Endothelial cell of umbilical vein (primary cell): Measurements from ENCODE around the gene NRARP. TPM values are rescaled to one million over a fixed set of nuclear protein-coding genes. Genes with fewer than 3 reads are reported as not detected.

ENCODE experiments used
- BruUV-seq: library from RNA; stranded (reverse); fragments of 400-500 nt; replicated peaks from 2 replicates; lab custom pipeline; 2021; lab: Mats Ljungman, UMichigan
- CTCF ChIA-PET: fragments of 300-600, 350-600 bp; sonication (Branson Sonifier 250); formaldehyde crosslinking; loops from one replicate; lab custom pipeline; 2021; ENCODE audit warnings: antibody characterized with exemption, inconsistent platforms; lab: Charles Lee
- POLR2A ChIA-PET: fragments of 300-600, 350-600 bp; sonication (Branson Sonifier 250); formaldehyde crosslinking; loops from one replicate; lab custom pipeline; 2021; ENCODE audit warnings: antibody characterized with exemption, inconsistent platforms; lab: Charles Lee
- DNase-seq: peaks from one replicate; pipeline ENCODE4 v3.0.0-alpha.2; 2011; ENCODE audit warnings: low read depth, low spot score
- FAIRE-seq: peaks from 2 replicates; lab custom pipeline; 2011; peaks lifted over from hg19 to GRCh38; lab: Jason Lieb, UNC
- H2AFZ ChIP-seq: 2 replicates; pipeline ENCODE4 v1.6.0; 2012; ENCODE audit warnings: low read depth, low read length, control low read depth, inconsistent platforms
- H3K27ac ChIP-seq: 2 replicates; pipeline ENCODE4 v1.5.1; 2011; ENCODE audit warnings: low read depth, mild to moderate bottlenecking, control low read depth, low read length, moderate library complexity; ENCODE audit not compliant: insufficient read depth
- H3K27me3 ChIP-seq, 2 experiments: 2 replicates each; pipeline versions ENCODE4 v1.6.0 to v1.6.1; 2011; ENCODE audit warnings: low read length in 2 of 2, mixed read lengths in 1 of 2; ENCODE audit not compliant: control insufficient read depth in 2 of 2, insufficient read depth in 2 of 2
- H3K36me3 ChIP-seq, 2 experiments: 2 replicates in 1 of 2; 3 replicates in 1 of 2; pipeline ENCODE4 v1.5.1; 2011; ENCODE audit warnings: low read length in 2 of 2, mild to moderate bottlenecking in 1 of 2, moderate library complexity in 1 of 2; ENCODE audit not compliant: control insufficient read depth in 2 of 2, insufficient read depth in 2 of 2; ENCODE audit errors: extremely low read depth in 1 of 2
- H3K4me1 ChIP-seq: 3 replicates; pipeline ENCODE4 v1.5.1; 2011; ENCODE audit warnings: mild to moderate bottlenecking, low read length; ENCODE audit not compliant: control insufficient read depth, insufficient read depth; ENCODE audit errors: extremely low read depth
- H3K4me2 ChIP-seq: 2 replicates; pipeline ENCODE4 v1.6.1; 2011; ENCODE audit warnings: low read length, control low read depth, mixed read lengths; ENCODE audit not compliant: insufficient read depth
- H3K4me3 ChIP-seq, 3 experiments: fragments of 200-600 bp in 1 of 3; sonication (generic), shearing (Covaris generic) in 1 of 3; replicated peaks in 1 of 3; 2 replicates each; pipeline ENCODE4 v1.5.1; 2011 to 2016; ENCODE audit warnings: control low read depth in 3 of 3, low read length in 3 of 3, mild to moderate bottlenecking in 2 of 3, inconsistent platforms in 1 of 3, low read depth in 1 of 3, moderate library complexity in 1 of 3; ENCODE audit not compliant: insufficient read depth in 1 of 3
- H3K79me2 ChIP-seq: 2 replicates; pipeline ENCODE4 v1.6.0; 2012; ENCODE audit warnings: low read length, inconsistent platforms; ENCODE audit not compliant: control insufficient read depth, insufficient read depth
- H3K9ac ChIP-seq: replicated peaks from 2 replicates; pipeline ENCODE3; 2011; ENCODE audit warnings: low read length, control low read depth; ENCODE audit not compliant: insufficient read depth; ENCODE audit errors: extremely low read depth
- H3K9me1 ChIP-seq: replicated peaks from 3 replicates; pipeline ENCODE4 v1.6.0; 2011; ENCODE audit warnings: mild to moderate bottlenecking, low read length; ENCODE audit not compliant: control insufficient read depth, insufficient read depth; ENCODE audit errors: extremely low read depth
- H3K9me3 ChIP-seq: replicated peaks from 2 replicates; pipeline ENCODE4 v1.5.1; 2012; ENCODE audit warnings: low read length, inconsistent platforms; ENCODE audit not compliant: control insufficient read depth, insufficient read depth
- H4K20me1 ChIP-seq: replicated peaks from 2 replicates; pipeline ENCODE3; 2011; ENCODE audit warnings: mild to moderate bottlenecking, low read length; ENCODE audit not compliant: control insufficient read depth, insufficient read depth; ENCODE audit errors: extremely low read depth
- CTCF ChIP-seq, 2 donors: IDR thresholded peaks; 1 replicate in 1 of 2; 2 replicates in 1 of 2; pipeline ENCODE4 v1.5.1; 2011; ENCODE audit warnings: low read length in 2 of 2, mild to moderate bottlenecking in 2 of 2, moderate library complexity in 2 of 2, control low read depth in 1 of 2, inconsistent platforms in 1 of 2, low read depth in 1 of 2; ENCODE audit not compliant: insufficient read depth in 1 of 2; ENCODE audit errors: extremely low read depth in 1 of 2
- JUN ChIP-seq: IDR thresholded peaks from 2 replicates; pipeline ENCODE4 v1.6.1; 2011; ENCODE audit warnings: borderline replicate concordance, low read depth; ENCODE audit not compliant: insufficient read length, insufficient read depth
- MYC ChIP-seq: IDR thresholded peaks from one replicate; pipeline ENCODE4 v1.6.1; 2011; ENCODE audit warnings: mild to moderate bottlenecking, low read depth, low read length
- POLR2A ChIP-seq: IDR thresholded peaks from 2 replicates; pipeline ENCODE4 v1.6.1; 2012; ENCODE audit warnings: low read depth, mild to moderate bottlenecking, control low read depth, low read length
- POLR2AphosphoS5 ChIP-seq: IDR thresholded peaks from 2 replicates; pipeline ENCODE4 v1.6.1; 2012; ENCODE audit warnings: low read depth, mild to moderate bottlenecking, control low read depth, low read length, moderate library complexity; ENCODE audit not compliant: insufficient read depth
- dilution Hi-C: fragments of 300-500 bp; cut with MboI; formaldehyde crosslinking; loops from one replicate; pipeline ENCODE4 v1.15.0; 2019; ENCODE audit warnings: low sequenced_read_pairs; ENCODE audit not compliant: extremely low pct_ligation_motif_present
- intact Hi-C: fragments of 100-400 bp; cut with micrococcal nuclease; formaldehyde crosslinking; loops from one replicate; pipeline ENCODE4 v1.10.0; 2022
- polyA plus RNA-seq, 4 experiments: library from polyadenylated mRNA; depleted of rRNA in 3 of 4; stranded (reverse) in 3 of 4; unstranded in 1 of 4; fragments of >200 nt; gene quantifications; 2 replicates each; pipeline versions ENCODE4 v1.2.1 to v1.2.3, GENCODE V29; 2011 to 2012; ENCODE audit warnings: missing spikeins in 1 of 4
- total RNA-seq: library from RNA; stranded (reverse); gene quantifications from 2 replicates; pipeline ENCODE4 v1.2.3, GENCODE V29; 2021

Gene NRARP
- total and polyA plus RNA-seq, 2 donors (not counting 3 experiments of a cell fraction or from before 2014, with no cell fraction given) = 50.0 to 72.9 TPM

GRCh38 chr9:137294091-137294680, 7.9 kb downstream of the NRARP start:
- Histone ChIP-seq H3K27me3 (no peaks in the 10 kb centered on the region), H3K9me1 (no peaks in the 10 kb centered on the region), H3K4me1 (peaks cover 34% of the 10 kb centered on the region), H3K4me2 (no peak overlapping the region), H3K4me3 (no peak overlapping the region), H3K79me2 (peaks cover 2% of the 10 kb centered on the region), H3K9ac (no peak overlapping the region), H4K20me1 (no peaks in the 10 kb centered on the region), H2AFZ (no peak overlapping the region), H3K27ac (peak overlapping the region; percentile 58), H3K36me3 (no peaks in the 10 kb centered on the region), H3K9me3 (no peaks in the 10 kb centered on the region)
- intact Hi-C loops (loop anchor here (1.0 kb wide), 1 partner anchor 151 kb away; no protein-coding TSS in a partner anchor), dilution Hi-C loops (no loop called here)
- CTCF ChIA-PET = interaction anchor here (0.7 to 1.8 kb wide), 5 partner anchors 8 to 150 kb away, joined by 3 to 12 read pairs (median 3); partner anchors contain the start of genes EXD3, NOXA1 and NRARP
- POLR2A ChIA-PET = interaction anchor here (1.0 kb wide), 1 partner anchor 53 kb away, joined by 3 read pairs; the partner anchor contains the start of gene TUBB4B
- BruUV-seq = no TSS peak
- peak; percentile 89 for FAIRE-seq
- no peak for TF ChIP-seq MYC
- TF ChIP-seq JUN = no peak
- TF ChIP-seq POLR2AphosphoS5 = peak; percentile 17
- peak; percentile 37 for TF ChIP-seq POLR2A
- no peak for TF ChIP-seq CTCF (IDR thresholded peaks at IDR 0.05; ENCODE audit: extremely low read depth in 1 of 2, insufficient read depth in 1 of 2, low read depth in 1 of 2, low read length in 2 of 2)
- peak; percentile 68 for DNase-seq
